Neural progenitor cell (in vitro differentiated cells): ENCODE results near the gene TTC12.

Source experiments
- EZH2 ChIP-seq: fragments of 200-600 bp; sonication (generic); IDR thresholded peaks from 2 replicates; pipeline ENCODE4 v1.6.1; 2017; ENCODE audit warnings: antibody characterized with exemption, mild to moderate bottlenecking, moderate library complexity
- EZH2phosphoT487 ChIP-seq: fragments of 200-600 bp; sonication (generic); IDR thresholded peaks from 2 replicates; pipeline ENCODE4 v1.6.1; 2017; ENCODE audit warnings: antibody characterized with exemption
- TF ChIP-seq, protein P1 (sequence below): fragments of 200-600 bp; sonication (generic); IDR thresholded peaks from 2 replicates; pipeline ENCODE4 v1.5.1; 2017; ENCODE audit warnings: antibody characterized with exemption, mild to moderate bottlenecking

- TF ChIP-seq, protein P1, sequence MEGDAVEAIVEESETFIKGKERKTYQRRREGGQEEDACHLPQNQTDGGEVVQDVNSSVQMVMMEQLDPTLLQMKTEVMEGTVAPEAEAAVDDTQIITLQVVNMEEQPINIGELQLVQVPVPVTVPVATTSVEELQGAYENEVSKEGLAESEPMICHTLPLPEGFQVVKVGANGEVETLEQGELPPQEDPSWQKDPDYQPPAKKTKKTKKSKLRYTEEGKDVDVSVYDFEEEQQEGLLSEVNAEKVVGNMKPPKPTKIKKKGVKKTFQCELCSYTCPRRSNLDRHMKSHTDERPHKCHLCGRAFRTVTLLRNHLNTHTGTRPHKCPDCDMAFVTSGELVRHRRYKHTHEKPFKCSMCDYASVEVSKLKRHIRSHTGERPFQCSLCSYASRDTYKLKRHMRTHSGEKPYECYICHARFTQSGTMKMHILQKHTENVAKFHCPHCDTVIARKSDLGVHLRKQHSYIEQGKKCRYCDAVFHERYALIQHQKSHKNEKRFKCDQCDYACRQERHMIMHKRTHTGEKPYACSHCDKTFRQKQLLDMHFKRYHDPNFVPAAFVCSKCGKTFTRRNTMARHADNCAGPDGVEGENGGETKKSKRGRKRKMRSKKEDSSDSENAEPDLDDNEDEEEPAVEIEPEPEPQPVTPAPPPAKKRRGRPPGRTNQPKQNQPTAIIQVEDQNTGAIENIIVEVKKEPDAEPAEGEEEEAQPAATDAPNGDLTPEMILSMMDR, result no peak
- TF ChIP-seq EZH2phosphoT487 (no peak), EZH2 (no peak)
Measured at GRCh38 chr11:113412675-113413074, 98.3 kb downstream of the TTC12 start.
